ENCODE data around the gene SRI.

The SRI gene

GRCh38 chr7:88224601-88225275, 4.9 kb upstream of the SRI start:
- no peak for DNase-seq

DNA sequence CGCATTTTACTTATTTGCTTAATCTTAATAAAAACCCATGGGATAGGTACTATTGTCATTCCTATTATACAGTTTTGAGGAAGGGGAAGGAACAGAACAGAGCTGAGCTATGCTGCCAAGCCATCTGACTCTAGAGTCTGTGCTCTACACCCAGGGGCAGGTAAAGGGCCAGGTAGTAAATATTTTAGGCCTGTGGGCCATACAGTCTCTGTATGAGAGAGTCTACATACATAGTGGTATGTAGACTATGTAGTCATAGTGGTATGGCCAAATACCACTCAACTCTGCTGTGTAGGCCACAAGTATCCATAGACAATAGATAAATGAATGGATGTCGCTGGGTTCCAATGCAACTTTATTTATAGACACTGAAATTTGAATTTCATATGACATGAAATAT, 3.4 kb upstream of the SRI start:
- no peak for DNase-seq

- peak; percentile 72 for DNase-seq
Measured at GRCh38 chr7:88218836-88219605, 817 bp downstream of the SRI start.

GRCh38 chr7:88218429-88218745, 1.5 kb downstream of the SRI start:
- no peak for DNase-seq

DNA sequence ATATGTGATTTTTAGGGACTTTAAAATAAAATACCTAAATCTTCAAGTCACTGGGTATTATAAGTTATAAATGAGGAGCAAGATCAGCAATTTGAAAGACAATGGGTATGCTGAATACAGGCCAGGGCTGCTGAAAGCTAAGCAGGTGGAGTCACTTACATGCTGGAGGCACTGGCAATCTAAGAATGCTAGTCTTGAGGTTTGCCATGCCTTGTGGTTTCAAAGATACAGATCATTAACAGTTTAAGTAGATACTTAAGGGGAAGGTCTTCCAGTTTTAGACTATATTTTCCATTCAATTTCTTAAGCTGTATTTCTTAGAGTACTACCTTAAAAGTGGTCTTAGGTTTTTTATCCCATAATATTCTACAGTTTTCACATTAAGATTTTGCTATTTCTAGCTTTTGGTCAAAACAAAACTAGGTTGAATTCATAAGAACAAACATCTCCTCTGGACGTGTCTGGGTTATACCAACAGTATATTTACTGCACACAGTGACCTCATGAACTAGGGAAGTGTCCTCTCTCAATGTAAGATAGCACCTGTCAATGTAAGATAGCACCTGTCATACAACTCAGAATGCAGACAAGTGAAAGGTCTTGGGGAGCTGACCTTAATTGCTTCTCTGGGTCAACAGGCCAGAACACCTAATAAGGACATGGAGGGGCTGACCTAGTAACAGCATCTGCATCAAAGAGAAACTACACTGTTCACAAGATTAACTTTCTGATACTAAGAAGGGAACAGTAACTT, 2.0 kb downstream of the SRI start:
- no peak for DNase-seq

DNA sequence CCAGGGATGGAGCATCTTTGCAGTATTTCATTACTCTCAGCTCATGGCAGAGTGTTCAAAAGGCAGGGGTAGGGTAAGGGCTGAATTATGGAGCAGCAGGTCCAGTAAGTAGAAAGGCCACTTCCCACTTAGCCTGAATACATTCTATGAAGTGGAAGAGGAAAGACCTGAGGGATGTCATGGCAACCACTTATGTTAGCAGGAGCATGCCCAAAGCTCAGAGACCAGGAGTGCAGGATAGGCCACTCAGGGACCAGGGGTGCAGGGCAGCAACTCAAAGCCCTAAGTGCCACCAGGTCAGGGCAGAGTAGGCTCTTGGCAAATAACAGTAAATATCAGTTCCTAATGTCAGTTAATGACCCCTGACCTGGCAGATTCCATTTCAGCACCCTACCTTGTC, 3.6 kb downstream of the SRI start:
- no peak for DNase-seq

GRCh38 chr7:88215295-88215694, 4.5 kb downstream of the SRI start:
- no peak for DNase-seq

- DNase-seq = no peak
Measured at GRCh38 chr7:88214456-88214855, 5.4 kb downstream of the SRI start.

DNA sequence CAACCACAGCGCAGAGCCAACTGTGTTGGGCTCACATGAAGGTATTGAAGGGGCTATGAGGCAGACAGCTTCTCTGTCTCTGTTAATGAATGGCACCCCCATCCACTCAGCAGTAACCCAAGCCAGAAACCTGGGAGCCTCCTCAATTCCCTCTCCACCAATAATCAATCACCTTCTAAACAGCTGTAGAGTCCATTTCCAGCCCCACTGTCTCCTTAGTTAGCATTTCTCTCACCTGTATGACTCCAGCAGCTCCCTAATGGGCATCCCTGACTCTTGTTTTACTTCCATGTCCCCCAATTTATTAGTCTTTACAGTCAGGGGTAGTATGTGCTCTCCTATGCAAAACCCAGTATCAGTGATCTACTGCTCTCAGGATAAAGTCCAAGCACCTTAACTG, 6.9 kb downstream of the SRI start:
- no peak for DNase-seq

- DNase-seq = no peak
Measured at GRCh38 chr7:88208521-88208920, 11.3 kb downstream of the SRI start.

DNA sequence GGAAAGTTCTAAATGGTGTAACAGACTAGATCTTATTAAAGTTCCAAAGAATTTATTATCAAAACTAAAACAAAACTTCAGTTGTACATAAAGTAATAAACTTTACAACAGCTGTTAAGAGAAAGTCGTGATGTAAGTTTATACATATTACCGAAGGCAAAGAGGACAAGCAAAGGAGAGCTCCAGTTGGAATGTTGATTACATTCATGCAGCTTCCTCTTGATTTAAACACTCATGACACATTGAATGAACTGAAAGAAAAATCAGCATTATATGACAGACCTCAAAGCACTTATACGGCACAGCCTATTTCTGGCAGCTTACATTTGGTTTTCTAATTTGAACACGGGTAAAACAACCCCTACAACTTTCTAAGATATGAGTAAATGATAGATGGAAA, 13.6 kb downstream of the SRI start:
- DNase-seq = no peak

- no peak for DNase-seq
Measured at GRCh38 chr7:88205179-88205578, 14.7 kb downstream of the SRI start.

GRCh38 chr7:88204525-88205110, 15.2 kb downstream of the SRI start:
- no peak for DNase-seq

GRCh38 chr7:88203401-88203800, 16.4 kb downstream of the SRI start:
- DNase-seq = no peak

DNA sequence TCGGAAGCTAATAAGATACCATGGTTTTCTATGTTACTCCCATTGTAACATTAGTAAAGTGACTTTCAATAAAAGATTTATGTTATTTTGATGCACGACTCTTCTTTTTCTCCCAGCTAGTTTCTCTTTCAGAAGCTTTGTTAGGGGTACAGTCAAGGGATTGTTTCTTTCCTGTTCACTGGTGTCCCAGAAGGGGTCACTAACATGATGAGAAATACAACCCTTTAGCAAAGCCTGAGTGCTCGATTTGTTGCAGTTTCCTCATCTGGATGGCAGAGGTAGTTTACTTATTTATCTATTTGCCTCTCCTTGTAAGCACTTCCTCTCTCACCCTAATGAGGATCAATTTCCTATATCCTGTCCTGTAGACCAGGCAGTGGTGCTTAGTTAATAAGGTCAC, 17.0 kb downstream of the SRI start:
- DNase-seq = no peak

DNA sequence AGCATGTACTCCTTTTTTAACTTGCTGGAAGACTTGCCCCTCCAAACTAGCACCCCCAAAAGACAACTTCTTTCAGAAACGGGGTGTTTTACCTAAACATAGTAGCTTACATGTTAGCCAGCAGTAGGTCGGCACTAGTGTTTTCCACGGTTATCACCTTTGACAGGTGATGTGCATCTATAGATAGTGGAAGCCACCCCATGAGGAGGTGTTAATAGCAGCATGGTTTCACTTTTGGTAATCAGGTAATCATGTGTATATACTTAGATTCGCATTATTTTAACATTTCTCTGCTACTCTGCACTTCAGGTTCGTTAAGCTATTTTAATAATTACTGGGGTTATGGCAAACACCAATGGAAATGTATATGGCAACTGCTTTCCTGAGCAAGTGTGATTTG, 17.6 kb downstream of the SRI start:
- DNase-seq = no peak

- no peak for DNase-seq
Measured at GRCh38 chr7:88201305-88201704, 18.5 kb downstream of the SRI start.

DNA sequence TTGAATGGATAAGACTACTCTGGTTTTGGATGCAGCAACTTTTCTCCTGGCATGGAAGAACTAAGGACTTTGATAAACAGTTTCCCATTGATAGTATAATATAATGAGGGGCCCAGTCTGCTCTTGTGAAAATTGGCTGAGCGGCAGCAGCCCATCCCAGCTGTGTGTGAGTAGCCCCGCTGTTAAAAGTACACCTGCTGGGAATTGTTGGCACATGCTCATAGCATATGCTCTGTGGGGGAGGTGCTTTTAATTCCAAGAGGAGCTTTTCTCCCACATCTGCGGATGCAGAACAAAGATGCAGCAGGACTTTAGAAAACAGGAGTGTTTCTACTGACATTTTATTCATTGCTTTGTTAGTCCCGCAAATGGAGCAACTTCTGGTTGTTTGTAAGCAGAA, 19.0 kb downstream of the SRI start:
- DNase-seq = no peak

DNA sequence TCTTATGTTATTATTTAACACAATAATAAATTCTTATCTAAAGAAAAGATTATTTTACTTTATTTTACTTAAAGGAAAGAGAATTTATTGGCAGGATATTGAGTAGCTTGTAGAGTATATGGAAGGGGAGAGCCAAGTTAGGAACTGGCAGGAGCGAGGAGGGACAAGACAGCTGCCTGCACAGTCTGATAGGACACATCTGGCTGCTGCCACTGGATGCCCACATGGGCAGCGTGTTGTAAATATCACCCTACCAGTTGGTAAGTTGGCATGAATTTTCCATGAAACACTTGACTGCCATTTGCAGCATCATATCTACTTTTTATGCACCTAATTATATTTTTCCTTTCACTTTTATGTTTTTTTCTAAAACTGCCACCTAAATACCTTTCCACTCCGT, 19.6 kb downstream of the SRI start:
- no peak for DNase-seq

DNA sequence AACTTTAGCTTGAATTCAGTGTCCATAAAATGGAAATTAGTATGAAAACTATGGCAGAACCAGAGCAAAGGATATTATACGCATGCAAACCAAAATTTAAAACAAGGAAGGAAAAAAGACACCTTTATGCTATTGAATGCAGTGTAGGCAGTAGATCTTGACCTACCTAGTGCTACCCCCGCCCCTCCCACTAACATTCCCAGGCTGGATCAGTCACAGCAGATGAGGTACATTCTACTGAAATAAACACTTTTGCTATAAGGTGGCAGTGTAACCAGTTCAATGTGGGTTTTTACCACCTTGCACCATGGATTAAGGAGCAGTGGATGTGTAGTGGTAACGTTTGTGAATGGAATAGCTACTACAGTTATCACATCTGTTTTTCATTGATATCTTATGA, 27.9 kb downstream of the SRI start:
- no peak for DNase-seq

DNA sequence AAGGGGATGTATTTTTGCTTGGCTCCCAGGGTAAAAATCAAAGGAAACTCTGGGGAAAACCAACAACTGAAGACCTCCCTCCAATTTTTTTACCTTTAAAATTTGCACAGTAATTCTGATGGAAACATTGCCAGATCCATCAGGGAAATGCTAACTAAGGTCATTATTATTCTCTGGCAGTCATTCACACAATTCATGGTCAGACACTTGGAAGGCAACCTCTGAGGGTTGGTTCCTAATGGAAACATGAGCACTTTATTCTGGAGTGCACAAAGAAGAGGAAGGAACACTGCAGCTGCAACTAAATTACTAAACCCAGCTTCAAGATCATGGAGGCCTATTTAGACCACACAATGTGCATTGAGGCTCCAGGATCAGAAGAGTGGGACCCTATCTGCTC, 34.2 kb downstream of the SRI start:
- no peak for DNase-seq

- peak; percentile 91 for DNase-seq
Measured at GRCh38 chr7:88184848-88185304, 35.0 kb downstream of the SRI start.

GRCh38 chr7:88183051-88183450, 36.8 kb downstream of the SRI start:
- no peak for DNase-seq

DNA sequence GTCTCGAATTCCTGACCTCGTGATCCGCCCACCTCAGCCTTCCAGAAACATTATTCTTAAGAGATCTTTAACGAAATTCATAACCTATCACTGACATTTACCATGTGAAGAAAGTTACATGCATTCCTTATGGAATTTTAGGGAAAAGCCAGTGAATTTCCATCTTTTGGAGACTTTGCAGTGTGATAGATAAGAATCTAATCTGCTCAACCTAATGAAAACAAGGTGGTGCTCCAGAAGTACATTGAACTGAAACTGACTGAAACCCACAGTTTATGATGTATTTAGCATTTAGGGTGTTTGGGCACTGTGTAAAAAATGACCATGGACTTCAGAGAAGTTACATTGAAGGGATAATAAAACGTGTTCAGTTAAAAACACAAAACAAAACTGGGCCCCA, 43.6 kb downstream of the SRI start:
- no peak for DNase-seq
